Epithelial cell of esophagus (primary cell): ENCODE measurements around the gene ANAPC5.

Source experiments
- DNase-seq: peaks from one replicate; pipeline ENCODE4 v3.0.0; 2010; ENCODE audit warnings: low read depth
- H3K4me3 ChIP-seq: 2 replicates; pipeline ENCODE4 v1.5.1; 2011; ENCODE audit warnings: mild to moderate bottlenecking, low read length, control low read depth
- CTCF ChIP-seq: IDR thresholded peaks from 2 replicates; pipeline ENCODE4 v1.5.1; 2011; ENCODE audit warnings: low read depth, mild to moderate bottlenecking, low read length, control low read depth, inconsistent platforms; ENCODE audit not compliant: insufficient read depth; ENCODE audit errors: missing control alignments

ANAPC5 gene

DNA sequence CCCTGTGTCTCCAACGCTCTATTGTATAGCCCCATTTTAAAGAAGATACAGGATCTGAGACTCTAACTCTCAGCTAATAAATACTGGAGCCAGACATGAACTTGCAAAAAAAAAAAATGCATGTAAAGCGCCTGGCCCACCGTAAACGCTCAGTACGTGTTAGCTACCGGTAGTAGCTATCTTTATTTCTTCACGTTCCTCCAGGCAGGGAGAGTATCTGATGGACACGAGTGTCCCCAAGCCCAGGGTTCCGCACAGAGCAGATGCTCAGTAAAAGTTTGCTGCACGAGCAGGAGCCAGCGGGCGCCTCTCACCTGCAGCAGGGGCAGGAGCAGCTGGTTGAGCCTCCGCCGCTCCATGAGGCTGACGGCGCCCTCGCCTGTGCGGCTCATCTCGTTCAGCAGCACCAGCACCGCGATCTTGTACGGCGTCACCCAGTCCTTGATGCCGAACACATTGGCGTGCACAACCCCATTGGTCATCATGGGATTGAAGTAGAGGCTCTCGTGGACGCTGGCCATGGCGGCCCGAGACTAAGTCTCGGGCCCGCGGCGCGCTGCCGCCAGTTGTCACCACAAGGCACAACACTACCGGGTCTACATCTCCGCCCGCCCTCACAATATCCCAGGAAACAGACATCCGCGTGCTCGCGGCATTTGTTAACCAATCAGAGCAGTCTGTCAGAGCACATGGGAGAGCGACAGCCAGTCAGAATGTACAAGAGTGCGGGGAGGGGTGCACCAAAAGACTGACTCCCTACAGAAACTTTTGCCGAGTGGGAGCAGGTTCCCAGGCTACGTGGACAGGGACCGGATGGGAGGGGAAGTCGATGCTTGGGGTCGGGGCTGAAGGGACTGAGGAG, at the start of gene ANAPC5:
Gene ANAPC5, minus strand, starts transcription at position 592 of the 862 bp plus-strand sequence. Its CDS starts 71 bp downstream, at position 521.
- DNase-seq = peak; percentile 99
- TF ChIP-seq CTCF = no peak
- H3K4me3 ChIP-seq = peak within 1 kb of the TSS; percentile 69

DNA sequence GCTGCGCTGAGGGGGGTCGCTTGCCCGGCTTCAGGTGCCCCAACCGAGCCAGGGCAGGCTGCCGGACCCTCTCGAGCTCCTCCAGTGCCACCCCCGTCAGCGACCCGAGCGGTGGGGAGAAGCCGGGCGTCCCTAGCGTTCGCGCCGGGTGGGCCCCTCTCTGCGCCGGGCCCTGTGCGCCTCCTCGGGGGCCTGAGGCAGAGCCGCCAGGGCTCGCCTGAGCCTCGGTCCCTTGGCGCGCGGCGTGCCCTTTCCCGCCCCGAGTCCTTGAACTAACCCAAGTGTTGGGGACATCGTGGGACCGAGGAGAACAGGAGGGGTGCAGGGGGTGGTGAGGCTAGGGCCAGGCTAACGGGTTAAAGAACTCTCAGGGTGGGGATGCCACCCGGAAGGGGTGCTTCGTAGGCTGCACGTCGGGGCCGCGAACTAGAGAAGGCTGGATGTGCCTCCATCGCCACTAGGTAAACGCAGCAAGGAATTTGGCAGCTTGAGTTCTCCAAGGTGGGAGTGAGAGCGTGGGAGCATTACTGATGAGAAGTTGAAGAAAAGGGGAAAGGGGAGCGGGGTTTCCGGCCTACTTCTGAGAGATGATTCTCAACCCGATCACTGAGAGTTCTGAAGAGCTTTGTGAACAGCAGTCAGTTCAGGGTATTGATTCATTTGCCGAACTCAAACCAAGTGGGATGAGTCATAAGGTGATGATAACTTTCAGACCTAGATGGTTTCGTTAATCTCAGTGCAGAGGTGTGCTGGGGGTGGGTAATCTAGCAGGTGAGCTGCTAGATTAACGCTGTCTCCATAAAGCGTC, 48.3 kb upstream of the ANAPC5 start:
- peak overlapping the region; percentile 88 for H3K4me3 ChIP-seq

DNA sequence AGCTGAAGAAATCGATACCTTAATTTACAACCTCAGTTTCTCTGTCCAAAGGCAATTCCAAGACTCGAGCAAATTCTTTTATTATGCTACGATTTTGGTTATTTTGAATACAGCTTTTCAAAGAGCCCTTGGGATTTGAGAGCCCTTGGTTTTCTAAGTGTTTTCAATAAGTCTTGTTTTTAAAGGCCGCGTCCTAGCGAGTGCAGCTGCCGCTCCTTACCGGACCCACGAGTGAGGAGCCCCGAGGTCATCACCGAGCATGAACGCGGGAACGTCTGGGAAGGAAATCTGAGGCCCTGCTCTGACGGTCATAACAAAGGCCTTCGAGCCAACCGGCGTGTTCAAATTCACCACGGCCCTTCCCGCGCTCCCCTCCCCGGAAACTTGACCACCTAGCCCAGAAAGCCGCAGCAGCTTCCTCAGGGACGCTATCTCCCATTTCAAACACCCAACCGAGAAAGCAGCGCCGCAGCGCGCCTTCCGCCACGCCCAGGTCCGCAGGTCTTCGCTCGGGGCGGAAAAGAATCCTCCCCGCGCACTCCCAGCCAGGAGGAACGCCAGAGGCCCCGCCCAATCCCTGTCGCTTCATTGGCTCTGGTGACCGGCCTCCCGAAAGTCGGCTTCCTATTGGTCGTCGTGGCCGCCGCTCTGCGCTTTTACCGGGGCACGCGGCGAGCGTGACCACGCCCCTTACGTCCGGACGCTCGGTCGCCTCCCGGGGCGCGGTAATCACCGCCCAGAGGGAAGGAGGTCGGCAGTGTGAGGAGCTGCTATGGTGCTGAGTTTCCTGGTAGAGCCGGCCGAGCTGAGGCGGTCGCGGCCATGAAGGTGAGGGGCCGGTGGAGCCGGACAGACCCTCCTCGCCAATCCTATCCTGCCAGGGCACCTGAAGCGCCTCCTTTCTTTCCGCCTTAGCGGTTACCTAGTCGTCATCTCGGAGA, 47.5 kb upstream of the ANAPC5 start, which contains the start of gene RNF34:
Gene RNF34, plus strand, starts transcription at position 728 of the 941 bp plus-strand sequence. Its CDS starts 95 bp downstream, at position 823.
- H3K4me3 ChIP-seq = peak within 1 kb of the TSS; percentile 88
- TF ChIP-seq CTCF = peak; percentile 14
- DNase-seq = peak; percentile 99

More for the DNA sequence above, 48.3 kb upstream of the ANAPC5 start:
- TF ChIP-seq CTCF = no peak
- peak; percentile 80 for DNase-seq

- TF ChIP-seq CTCF = no peak
- no peak for DNase-seq
- H3K4me3 ChIP-seq = no peak overlapping the region
These were observed 46.1 kb upstream of the ANAPC5 start for GRCh38 chr12:121398355-121398754.

DNA sequence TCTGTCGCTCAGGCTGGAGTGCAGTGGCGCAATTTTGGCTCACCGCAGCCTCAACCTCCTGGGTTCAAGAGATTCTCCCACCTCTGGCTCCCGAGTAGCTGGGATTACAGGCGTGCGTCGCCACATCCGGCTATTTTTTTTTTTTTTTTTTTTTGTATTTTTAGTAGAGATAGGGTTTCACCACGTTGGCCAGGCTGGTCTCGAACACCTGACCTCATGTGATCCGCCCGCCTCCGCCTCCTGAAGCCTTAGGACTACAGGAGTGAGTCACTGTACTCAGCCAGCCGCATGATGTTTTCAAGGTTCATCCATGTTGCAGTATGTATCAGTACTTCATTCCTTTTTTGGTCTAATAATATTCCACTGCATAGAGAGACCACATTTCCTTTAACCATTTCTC, 45.3 kb upstream of the ANAPC5 start:
- H3K4me3 ChIP-seq = no peak overlapping the region
- TF ChIP-seq CTCF = no peak
- no peak for DNase-seq

DNA sequence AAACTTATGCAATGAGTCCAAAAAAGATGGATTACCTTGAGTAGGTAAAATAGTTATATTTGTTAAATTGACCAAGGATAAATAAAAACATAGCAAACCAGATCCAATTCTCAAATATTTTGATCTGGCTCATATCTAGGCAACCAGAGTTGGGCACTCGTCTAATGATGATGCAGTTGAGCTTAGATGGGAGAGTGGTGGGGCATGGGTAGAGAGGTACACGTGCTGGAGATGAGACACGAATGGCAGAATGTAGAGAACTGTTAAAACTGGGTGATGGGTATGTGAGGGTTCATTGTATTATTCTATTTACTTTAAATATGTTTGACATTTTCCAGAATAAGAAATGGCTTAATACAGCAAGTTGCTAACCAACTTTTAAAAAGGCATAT, 40.1 kb upstream of the ANAPC5 start:
- no peak for DNase-seq
- no peak for TF ChIP-seq CTCF
- no peak overlapping the region for H3K4me3 ChIP-seq
